Stomach smooth muscle (tissue), 2 donors: ENCODE measurements around the gene CTRL.
"Not testable (repeated sequence)": the region's sequence is repeated elsewhere in the genome, so short reads cannot be mapped to it uniquely, and the experiment has no call there.

ENCODE experiments used
- H3K27ac ChIP-seq: one replicate; pipeline ENCODE4 v1.7.0; 2013; ENCODE audit warnings: mild to moderate bottlenecking, low read length, inconsistent platforms
- H3K27me3 ChIP-seq, 2 donors: one replicate each; pipeline ENCODE4 v1.7.0; 2013; ENCODE audit warnings: low read length in 2 of 2; ENCODE audit not compliant: insufficient read depth in 2 of 2, control insufficient read depth in 1 of 2
- H3K36me3 ChIP-seq, 2 donors: one replicate each; pipeline ENCODE4 v1.7.0; 2013; ENCODE audit warnings: low read length in 2 of 2; ENCODE audit not compliant: control insufficient read depth in 2 of 2, insufficient read depth in 2 of 2
- H3K4me1 ChIP-seq: one replicate; pipeline ENCODE4 v1.7.0; 2013; ENCODE audit warnings: low read length; ENCODE audit not compliant: control insufficient read depth, insufficient read depth
- H3K4me3 ChIP-seq, 2 donors: one replicate each; pipeline ENCODE4 v1.7.0; 2013; ENCODE audit warnings: low read length in 2 of 2
- H3K9ac ChIP-seq, 2 donors: one replicate each; pipeline ENCODE4 v1.7.0; 2013; ENCODE audit warnings: low read length in 2 of 2, mild to moderate bottlenecking in 1 of 2
- H3K9me3 ChIP-seq, 2 donors: one replicate each; pipeline ENCODE4 v1.7.0; 2013; ENCODE audit warnings: low read length in 2 of 2; ENCODE audit not compliant: control insufficient read depth in 2 of 2
- donor health status: healthy.
- donor health status: Pancreatic carcinoma.

Gene CTRL

GRCh38 chr16:67939507-67940445 lies 8.1 kb upstream of the CTRL start:
- Histone ChIP-seq H3K27ac (peak overlapping the region; percentile 18), H3K27me3 (no peaks in the 10 kb centered on the region), H3K9ac (no peak overlapping the region), H3K4me3 (no peak overlapping the region), H3K9me3 (no peaks in the 10 kb centered on the region), H3K36me3 (peaks cover 22 to 24% of the 10 kb centered on the region in 2 donors), H3K4me1 (peaks cover 49% of the 10 kb centered on the region)

- H3K27ac ChIP-seq, H3K9me3 ChIP-seq, H3K27me3 ChIP-seq, H3K4me3 ChIP-seq, H3K9ac ChIP-seq: not testable (repeated sequence)
- Histone ChIP-seq H3K36me3 (peaks cover 14 to 20% of the 10 kb centered on the region in 2 donors), H3K4me1 (peaks cover 38% of the 10 kb centered on the region)
These were observed 6.1 kb upstream of the CTRL start for GRCh38 chr16:67937713-67938112.

GRCh38 chr16:67936880-67937605 lies 5.4 kb upstream of the CTRL start:
- Histone ChIP-seq H3K36me3 (peaks cover 8 to 14% of the 10 kb centered on the region in 2 donors), H3K4me3 (peak overlapping the region; percentile 98), H3K27me3 (no peaks in the 10 kb centered on the region), H3K9me3 (no peaks in the 10 kb centered on the region), H3K9ac (peak overlapping the region; percentile 84), H3K4me1 (peaks cover 32% of the 10 kb centered on the region), H3K27ac (peak overlapping the region; percentile 76)

GRCh38 chr16:67936124-67936879 lies 4.6 kb upstream of the CTRL start, which contains the start of gene PSMB10:
PSMB10 (minus strand) TSS chr16:67936850; CDS start chr16:67936749, 101 bp downstream.
- peak within 1 kb of the TSS; percentile 98 for H3K4me3 ChIP-seq
- no peaks in the 10 kb centered on the region for H3K9me3 ChIP-seq
- no peaks in the 10 kb centered on the region for H3K27me3 ChIP-seq
- peak within 1 kb of the TSS; percentile 76 for H3K27ac ChIP-seq
- peaks cover 29% of the 10 kb centered on the region for H3K4me1 ChIP-seq
- H3K36me3 ChIP-seq, result peaks cover 7 to 13% of the 10 kb centered on the region in 2 donors
- H3K9ac ChIP-seq, result peak within 1 kb of the TSS; percentile 84

GRCh38 chr16:67935402-67936123 lies 3.9 kb upstream of the CTRL start:
- peaks cover 7 to 13% of the 10 kb centered on the region in 2 donors for H3K36me3 ChIP-seq
- H3K27ac ChIP-seq, result peak overlapping the region; percentile 76
- peaks cover 29% of the 10 kb centered on the region for H3K4me1 ChIP-seq

GRCh38 chr16:67935101-67935401 lies 3.4 kb upstream of the CTRL start:
- Histone ChIP-seq H3K9ac (peak overlapping the region; percentile 75 to 84), H3K27ac (peak overlapping the region; percentile 76), H3K27me3 (no peaks in the 10 kb centered on the region), H3K36me3 (peaks cover 6 to 13% of the 10 kb centered on the region in 2 donors), H3K4me1 (peaks cover 26% of the 10 kb centered on the region), H3K9me3 (no peaks in the 10 kb centered on the region), H3K4me3 (peak overlapping the region; percentile 98)

More at GRCh38 chr16:67935402-67936123, 3.9 kb upstream of the CTRL start:
- H3K4me3 ChIP-seq, result peak overlapping the region; percentile 98
- no peaks in the 10 kb centered on the region for H3K27me3 ChIP-seq
- no peaks in the 10 kb centered on the region for H3K9me3 ChIP-seq
- H3K9ac ChIP-seq, result peak overlapping the region; percentile 84

- Histone ChIP-seq H3K9me3 (no peaks in the 10 kb centered on the region), H3K27me3 (no peaks in the 10 kb centered on the region), H3K4me1 (peaks cover 23% of the 10 kb centered on the region), H3K36me3 (peaks cover 6 to 11% of the 10 kb centered on the region in 2 donors), H3K4me3 (peak overlapping the region; percentile 98), H3K27ac (peak overlapping the region; percentile 76), H3K9ac (peak overlapping the region; percentile 75 to 84)
These were observed 2.8 kb upstream of the CTRL start for GRCh38 chr16:67934306-67935100.

GRCh38 chr16:67933805-67934204 lies 2.1 kb upstream of the CTRL start:
- H3K27ac ChIP-seq, result no peak overlapping the region
- H3K36me3 ChIP-seq, result peaks cover 7 to 11% of the 10 kb centered on the region in 2 donors
- no peak overlapping the region for H3K4me3 ChIP-seq
- peaks cover 23% of the 10 kb centered on the region for H3K4me1 ChIP-seq
- no peaks in the 10 kb centered on the region for H3K9me3 ChIP-seq
- no peak overlapping the region for H3K9ac ChIP-seq
- H3K27me3 ChIP-seq, result no peaks in the 10 kb centered on the region

- Histone ChIP-seq H3K4me1 (peaks cover 23% of the 10 kb centered on the region), H3K9ac (no peak overlapping the region), H3K27me3 (no peaks in the 10 kb centered on the region), H3K9me3 (no peaks in the 10 kb centered on the region), H3K4me3 (no peak overlapping the region), H3K36me3 (peaks cover 15 to 20% of the 10 kb centered on the region in 2 donors), H3K27ac (no peak overlapping the region)
These were observed 789 bp upstream of the CTRL start for GRCh38 chr16:67932462-67932840.
